GM21381 (cell line): ENCODE measurements around the gene ERLIN1.
A peak's percentile ranks its signal among the peaks of the same experiment; 100 is the strongest.

ENCODE experiments used
- ATAC-seq: cut with Tn5 transposase; IDR thresholded peaks from one replicate; pipeline ENCODE4 v1.9.1; 2021; ENCODE audit warnings: mild to moderate bottlenecking, moderate library complexity; ENCODE audit not compliant: unreplicated experiment

Gene ERLIN1

GRCh38 chr10:100185364-100186252 is at the start of gene ERLIN1:
TSS of gene ERLIN1 (minus strand) at chr10:100186029. CDS start at chr10:100185626, 403 bp downstream.
- peak; percentile 85 for ATAC-seq

DNA sequence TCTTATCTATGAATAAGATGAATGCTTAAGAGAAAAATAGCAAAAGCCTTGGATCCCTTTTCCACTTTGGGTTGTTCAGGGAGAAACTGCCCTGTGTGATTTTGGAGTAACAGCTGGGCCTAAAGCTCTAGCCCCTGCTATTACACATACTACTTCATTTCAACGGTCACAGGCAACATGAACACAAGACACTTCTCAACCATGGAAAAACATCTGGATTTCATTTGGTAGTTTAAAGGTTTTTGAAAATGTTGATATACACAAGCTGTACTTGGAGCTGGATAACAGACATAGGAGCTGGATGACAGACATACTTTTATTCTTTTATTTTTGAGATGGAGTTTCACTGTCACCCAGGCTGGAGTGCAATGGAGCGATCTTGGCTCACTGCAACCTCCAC is 46.3 kb upstream of the ERLIN1 start:
- no peak for ATAC-seq

- ATAC-seq: no peak
These were observed 44.1 kb upstream of the ERLIN1 start for GRCh38 chr10:100229819-100230422.

DNA sequence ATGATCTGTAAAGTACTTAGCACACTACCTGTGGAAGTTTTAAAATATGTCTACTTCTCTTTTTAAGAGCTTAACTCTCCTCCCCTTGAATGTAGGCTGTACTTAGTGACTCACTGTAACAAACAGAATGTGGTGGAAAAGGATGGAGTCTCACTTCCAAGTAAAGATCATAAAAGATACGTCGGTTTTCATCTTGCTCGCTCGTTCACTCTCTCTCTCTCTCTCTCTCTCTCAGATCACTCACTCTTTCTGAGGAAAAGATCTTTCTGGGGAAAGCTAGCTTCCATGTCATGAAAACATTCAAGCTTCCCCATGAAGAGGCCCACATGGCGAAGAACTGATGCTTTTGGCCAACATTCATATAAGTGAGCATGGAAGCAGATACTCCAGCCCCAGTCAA is 38.0 kb upstream of the ERLIN1 start:
- ATAC-seq: no peak

GRCh38 chr10:100222529-100222928 is 36.7 kb upstream of the ERLIN1 start:
- no peak for ATAC-seq

GRCh38 chr10:100216006-100216405 is 30.2 kb upstream of the ERLIN1 start:
- ATAC-seq: no peak

GRCh38 chr10:100209303-100209702 is 23.5 kb upstream of the ERLIN1 start:
- ATAC-seq: no peak

DNA sequence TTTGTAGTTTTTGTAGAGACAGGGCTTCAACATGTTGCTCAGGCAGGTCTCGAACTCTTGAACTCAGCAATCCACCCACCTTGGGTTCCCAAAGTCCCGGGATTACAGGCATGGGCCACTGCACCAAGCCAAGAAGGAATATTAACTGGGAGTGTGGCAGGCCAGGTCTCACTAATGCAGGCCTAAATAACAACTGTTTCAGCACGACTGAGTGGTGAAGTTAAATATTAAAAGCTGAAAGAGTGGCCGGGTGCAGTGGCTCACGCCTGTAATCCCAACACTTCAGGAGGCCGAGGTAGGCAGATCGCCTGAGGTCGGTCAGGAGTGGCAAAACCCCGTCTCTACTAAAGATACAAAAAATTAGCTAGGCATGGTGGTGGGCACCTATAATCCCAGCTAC is 22.4 kb upstream of the ERLIN1 start:
- ATAC-seq: no peak

DNA sequence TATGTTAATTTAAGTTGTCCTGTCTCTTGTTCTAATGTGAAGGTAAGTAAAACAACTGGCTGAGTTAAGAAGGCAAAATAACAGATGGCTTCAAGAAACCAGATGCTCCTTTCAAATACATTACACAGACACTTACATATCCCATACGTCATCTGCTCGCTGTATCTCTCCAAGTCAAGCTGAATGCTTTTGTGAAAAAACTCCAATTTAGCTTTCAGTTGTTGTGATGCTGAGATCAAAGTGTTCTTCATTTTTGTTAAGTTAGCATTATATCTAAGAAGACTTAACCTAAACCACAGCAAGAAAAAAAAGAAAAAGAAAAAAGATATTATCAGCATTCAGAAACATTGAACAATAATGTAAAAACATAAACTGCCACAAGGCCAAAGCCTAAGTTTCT is 18.5 kb upstream of the ERLIN1 start:
- ATAC-seq: no peak

DNA sequence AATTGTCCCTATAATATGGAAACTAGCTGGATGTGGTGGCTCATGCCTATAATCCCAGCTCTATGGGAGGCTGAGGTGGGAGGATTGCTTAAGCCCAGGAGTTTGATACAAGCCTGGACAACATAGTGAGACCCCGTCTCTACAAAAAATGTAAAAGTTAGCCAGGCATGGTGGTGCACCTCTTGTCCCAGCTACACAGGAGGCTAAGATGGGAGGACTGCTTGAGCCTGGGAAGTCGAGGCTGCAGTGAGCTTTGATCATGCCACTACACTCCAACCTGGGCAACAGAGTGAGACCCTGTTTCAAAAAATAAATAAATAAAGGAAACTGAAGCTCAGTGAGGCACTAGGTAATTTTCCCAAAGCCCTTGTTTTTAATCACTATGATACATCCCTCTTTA is 15.7 kb upstream of the ERLIN1 start:
- ATAC-seq: no peak

GRCh38 chr10:100194711-100195110 is 8.9 kb upstream of the ERLIN1 start:
- ATAC-seq: no peak

DNA sequence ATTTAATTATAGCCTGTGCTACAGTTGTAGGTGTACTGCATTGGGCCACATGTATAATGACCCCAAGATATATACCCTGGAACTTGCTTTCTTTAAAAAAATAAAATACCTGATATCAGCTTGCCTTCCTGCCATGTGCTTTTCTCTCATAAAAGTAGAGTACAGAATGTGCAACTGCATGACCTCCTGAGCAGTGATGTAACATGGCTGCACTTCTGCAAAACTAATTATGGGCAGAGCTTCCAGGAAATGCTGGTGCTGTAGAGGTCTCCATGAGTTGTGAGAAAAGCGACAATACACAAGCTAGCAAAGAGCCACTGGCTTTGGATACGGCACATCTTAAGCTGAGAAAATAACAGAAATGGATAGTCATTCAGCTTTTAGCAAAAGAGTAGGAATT is 6.5 kb upstream of the ERLIN1 start:
- no peak for ATAC-seq

- ATAC-seq: peak; percentile 44
These were observed 704 bp upstream of the ERLIN1 start for GRCh38 chr10:100186253-100187212.

GRCh38 chr10:100184840-100185239 is 989 bp downstream of the ERLIN1 start:
- ATAC-seq: no peak

GRCh38 chr10:100184426-100184825 is 1.4 kb downstream of the ERLIN1 start:
- ATAC-seq: no peak

DNA sequence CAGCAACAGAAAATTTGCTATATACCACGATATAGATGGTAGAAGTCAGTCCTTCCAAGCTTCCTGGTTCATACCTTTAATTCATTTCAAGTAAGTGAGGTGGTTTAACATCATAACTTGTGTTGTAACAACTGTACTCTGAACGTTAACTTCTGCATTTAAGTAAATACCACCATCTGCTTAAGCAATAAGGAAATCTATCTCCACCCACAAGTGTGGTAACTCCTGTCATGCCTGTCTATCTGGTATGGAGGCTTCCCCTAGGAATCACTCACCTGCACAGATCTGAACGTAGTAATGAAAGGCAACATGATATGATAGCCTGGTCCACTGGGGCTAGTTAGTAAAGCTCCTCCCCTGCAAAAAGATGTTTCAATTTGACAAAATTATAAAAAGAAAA is 2.3 kb downstream of the ERLIN1 start:
- no peak for ATAC-seq

GRCh38 chr10:100182908-100183307 is 2.9 kb downstream of the ERLIN1 start:
- no peak for ATAC-seq

GRCh38 chr10:100182281-100182680 is 3.5 kb downstream of the ERLIN1 start:
- ATAC-seq: no peak

- ATAC-seq: no peak
These were observed 10.0 kb downstream of the ERLIN1 start for GRCh38 chr10:100175875-100176274.

GRCh38 chr10:100174699-100175677 is 10.8 kb downstream of the ERLIN1 start:
- ATAC-seq: peak; percentile 73
